ENCODE data around the gene PKLR. TPM values are rescaled to one million over a fixed set of nuclear protein-coding genes. Genes with fewer than 3 reads are reported as not detected.

The PKLR gene
- total and polyA plus RNA-seq, 7 donors, result 0.01 TPM; not detected in 6

- no peak for DNase-seq
- H3K4me3 ChIP-seq, result peak overlapping the region; percentile 81
- no peaks in the 10 kb centered on the region for H3K27me3 ChIP-seq (ENCODE audit: insufficient read depth in 3 of 3, low read length in 2 of 3)
- ATAC-seq, result no peak
- peak overlapping the region; percentile 87 for H3K27ac ChIP-seq
- H3K9me3 ChIP-seq, result no peaks in the 10 kb centered on the region
- WGBS, 3 donors, result 11 to 16% (median 12%) methylated on average over 11 of the region's 11 CpGs
- peaks cover 3 to 42% of the 10 kb centered on the region in 2 donors for H3K36me3 ChIP-seq (ENCODE audit: insufficient read depth in 1 of 2, low read depth in 1 of 2)
- no peak for TF ChIP-seq CTCF (IDR thresholded peaks at IDR 0.05)
- H3K4me1 ChIP-seq, result peaks cover 9% of the 10 kb centered on the region
- intact Hi-C loops (cut with DNase I), result loop anchor here in 1 of 2 donors (5.0 kb wide), 1 partner anchor 37 kb away; the partner anchor contains the start of gene CLK2
Observed at GRCh38 chr1:155309423-155310021, 8.3 kb upstream of the PKLR start.

- intact Hi-C loops (cut with DNase I), result loop anchor here in 1 of 2 donors (5.0 kb wide), 1 partner anchor 36 kb away; the partner anchor contains the start of gene CLK2
- WGBS, 3 donors, result 0 to 1% (median 0%) methylated on average over 51 of the region's 51 CpGs
- H3K4me1 ChIP-seq, result peaks cover 9% of the 10 kb centered on the region
Observed at GRCh38 chr1:155308493-155309422, 7.5 kb upstream of the PKLR start, which contains the start of gene FDPS. FDPS (plus strand) TSS chr1:155308866; CDS start chr1:155309790, 924 bp downstream.

GRCh38 chr1:155307247-155307740, 6.1 kb upstream of the PKLR start:
- ATAC-seq (peak in 1 of 4 donors; percentile 37), DNase-seq (no peak)
- H3K4me1 ChIP-seq, result peaks cover 9% of the 10 kb centered on the region
- peak overlapping the region; percentile 87 for H3K27ac ChIP-seq
- H3K4me3 ChIP-seq, result no peak overlapping the region
- intact Hi-C loops (cut with DNase I), result loop anchor here in 1 of 2 donors (5.0 kb wide), 1 partner anchor 35 kb away; the partner anchor contains the start of gene CLK2
- TF ChIP-seq CTCF (IDR thresholded peaks at IDR 0.05), result peak; percentile 30
- no peaks in the 10 kb centered on the region for H3K27me3 ChIP-seq (ENCODE audit: insufficient read depth in 3 of 3, low read length in 2 of 3)
- WGBS, 3 donors, result 49 to 56% (median 51%) methylated on average over 6 of the region's 6 CpGs
- peaks cover 0 to 21% of the 10 kb centered on the region in 2 donors for H3K36me3 ChIP-seq (ENCODE audit: insufficient read depth in 1 of 2, low read depth in 1 of 2)
- no peaks in the 10 kb centered on the region for H3K9me3 ChIP-seq

More at GRCh38 chr1:155308493-155309422, 7.5 kb upstream of the PKLR start, which contains the start of gene FDPS:
- H3K36me3 ChIP-seq (ENCODE audit: insufficient read depth in 1 of 2, low read depth in 1 of 2), result peaks cover 3 to 36% of the 10 kb centered on the region in 2 donors
- DNase-seq (peak; percentile 99), ATAC-seq (peak; percentile 99 to 100 (median 100))
- H3K27me3 ChIP-seq (ENCODE audit: insufficient read depth in 3 of 3, low read length in 2 of 3), result no peaks in the 10 kb centered on the region
- peak within 1 kb of the TSS; percentile 81 for H3K4me3 ChIP-seq
- H3K27ac ChIP-seq, result peak within 1 kb of the TSS; percentile 87
- no peaks in the 10 kb centered on the region for H3K9me3 ChIP-seq
- no peak for TF ChIP-seq CTCF (IDR thresholded peaks at IDR 0.05)

GRCh38 chr1:155305881-155306391, 4.7 kb upstream of the PKLR start:
- DNase-seq, result no peak
- 65 to 69% (median 67%) methylated on average over 7 of the region's 7 CpGs for WGBS, 3 donors
- no peaks in the 10 kb centered on the region for H3K9me3 ChIP-seq
- ATAC-seq, result no peak
- peaks cover 9% of the 10 kb centered on the region for H3K4me1 ChIP-seq
- H3K27ac ChIP-seq, result no peak overlapping the region
- TF ChIP-seq CTCF (IDR thresholded peaks at IDR 0.05), result no peak
- no peaks in the 10 kb centered on the region for H3K27me3 ChIP-seq (ENCODE audit: insufficient read depth in 3 of 3, low read length in 2 of 3)
- H3K4me3 ChIP-seq, result no peak overlapping the region
- intact Hi-C loops (cut with DNase I), result loop anchor here in 1 of 2 donors (5.0 kb wide), 1 partner anchor 34 kb away; the partner anchor contains the start of gene CLK2
- H3K36me3 ChIP-seq (ENCODE audit: insufficient read depth in 1 of 2, low read depth in 1 of 2), result peaks cover 0 to 10% of the 10 kb centered on the region in 2 donors
